HG02623 (cell line): ENCODE results near the gene HPDL.
"Not testable (repeated sequence)": the region's sequence is repeated elsewhere in the genome, so short reads cannot be mapped to it uniquely, and the experiment has no call there.

ENCODE experiments used
- ATAC-seq: cut with Tn5 transposase; IDR thresholded peaks from one replicate; pipeline ENCODE4 v1.9.1; 2021; ENCODE audit warnings: moderate library complexity; ENCODE audit not compliant: unreplicated experiment

The HPDL gene

GRCh38 chr1:45326627-45327623, at the start of gene HPDL:
Gene HPDL (plus strand): TSS chr1:45326895. CDS start chr1:45327149, 254 bp downstream.
- no peak for ATAC-seq

- no peak for ATAC-seq
These were observed 44.3 kb upstream of the HPDL start for GRCh38 chr1:45282351-45282750.

- not testable (repeated sequence) for ATAC-seq
These were observed 41.8 kb upstream of the HPDL start for GRCh38 chr1:45284858-45285257.

GRCh38 chr1:45286521-45286920, 40.2 kb upstream of the HPDL start:
- not testable (repeated sequence) for ATAC-seq

DNA sequence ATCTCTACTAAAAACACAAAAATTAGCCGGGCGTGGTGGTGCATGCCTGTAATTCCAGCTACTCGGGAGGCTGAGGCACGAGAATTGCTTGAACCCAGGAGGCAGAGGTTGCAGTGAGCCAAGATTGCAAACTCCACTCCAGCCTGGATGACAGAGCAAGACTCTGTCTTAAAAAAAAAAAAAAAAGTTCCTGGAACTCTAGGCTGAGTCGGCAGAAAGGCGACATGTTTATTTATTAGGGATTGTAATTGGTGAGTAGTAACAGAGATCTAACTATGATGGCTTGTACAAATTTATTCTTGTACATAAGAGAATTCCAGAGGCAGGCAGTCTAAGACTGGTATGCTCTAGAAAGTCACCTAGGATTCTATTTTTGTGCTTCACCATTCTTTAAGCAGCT, 35.7 kb upstream of the HPDL start:
- not testable (repeated sequence) for ATAC-seq

- no peak for ATAC-seq
These were observed 35.0 kb upstream of the HPDL start for GRCh38 chr1:45291716-45292115.

DNA sequence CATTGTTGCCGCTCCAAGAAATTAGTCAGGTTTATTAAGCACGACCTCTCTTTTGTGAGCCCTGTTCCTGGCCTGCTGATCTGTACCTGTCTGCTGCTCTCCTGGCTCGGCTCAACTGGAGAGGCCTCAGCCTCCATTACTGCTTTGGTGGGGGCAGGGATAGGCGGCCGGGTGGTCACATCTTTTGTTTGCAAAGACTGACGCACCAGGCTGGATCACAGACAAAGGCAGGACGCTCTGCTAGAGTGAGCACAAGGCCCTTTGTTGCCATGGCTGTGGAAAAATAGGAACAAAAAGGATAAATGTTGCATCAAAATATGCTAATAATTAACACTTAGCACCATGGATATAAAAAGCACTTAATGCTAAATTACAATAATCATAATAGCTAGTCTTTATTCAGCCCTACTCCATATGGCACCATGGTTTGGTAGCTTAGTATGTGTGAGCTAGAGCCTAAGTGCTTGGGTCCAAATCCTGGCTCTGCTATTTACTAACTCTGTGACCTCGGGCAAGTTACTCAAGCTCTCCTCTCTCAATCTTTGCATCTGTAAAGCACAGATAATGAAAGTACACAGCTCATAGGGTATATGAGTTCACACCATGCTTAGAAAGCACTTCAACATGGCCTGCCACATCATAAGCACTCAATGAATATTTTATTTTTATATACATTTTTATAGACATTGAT, 28.9 kb upstream of the HPDL start:
- no peak for ATAC-seq

- no peak for ATAC-seq
These were observed 27.4 kb upstream of the HPDL start for GRCh38 chr1:45299296-45299695.

DNA sequence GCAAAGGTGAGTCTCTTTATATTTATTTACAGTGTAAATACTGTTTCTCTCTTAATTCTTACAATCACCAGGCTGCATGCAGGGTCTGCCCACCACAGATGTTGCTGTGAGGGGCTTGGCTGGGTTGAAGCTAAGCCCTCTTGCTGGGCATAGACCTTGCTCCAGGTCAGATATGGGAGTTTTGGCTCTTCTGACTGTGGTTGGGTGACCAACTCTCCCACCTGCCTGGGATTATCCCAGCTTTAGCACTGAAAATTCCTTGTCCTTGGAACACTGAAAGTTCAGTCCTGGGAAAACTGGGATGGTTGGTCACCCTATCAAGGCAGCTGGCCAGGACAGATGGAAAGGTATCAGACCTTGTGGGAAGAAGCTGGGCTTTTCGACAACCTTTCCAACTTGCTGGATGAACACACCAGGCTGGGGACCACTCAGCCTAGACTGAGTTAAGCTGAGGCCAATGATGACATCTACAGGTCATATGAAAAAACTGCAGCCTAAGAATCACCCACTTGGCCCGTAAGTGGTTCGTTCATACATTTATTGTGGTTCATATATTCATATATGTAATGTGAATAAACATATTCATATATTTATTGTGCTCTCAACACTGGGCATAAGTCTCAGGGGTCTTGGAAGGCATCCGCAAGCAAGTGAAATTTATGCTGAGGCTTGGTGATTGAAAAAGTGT, 26.6 kb upstream of the HPDL start:
- no peak for ATAC-seq

DNA sequence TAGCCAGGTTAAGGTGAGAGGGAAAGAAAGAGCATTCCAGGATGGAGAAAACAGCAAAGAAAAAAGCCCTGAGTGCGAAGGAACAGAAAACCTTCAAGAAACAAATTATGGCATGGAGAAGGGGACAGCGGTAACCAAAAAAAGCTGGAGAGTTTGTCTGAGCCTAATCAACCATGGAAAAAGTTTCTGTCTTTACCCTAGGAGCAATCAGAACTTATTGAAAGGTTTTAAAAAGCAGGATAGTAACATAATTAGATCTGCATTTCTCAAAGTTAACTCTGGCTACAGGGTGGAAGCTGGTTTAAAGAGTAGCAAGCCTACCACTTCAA, 26.1 kb upstream of the HPDL start:
- ATAC-seq = no peak

DNA sequence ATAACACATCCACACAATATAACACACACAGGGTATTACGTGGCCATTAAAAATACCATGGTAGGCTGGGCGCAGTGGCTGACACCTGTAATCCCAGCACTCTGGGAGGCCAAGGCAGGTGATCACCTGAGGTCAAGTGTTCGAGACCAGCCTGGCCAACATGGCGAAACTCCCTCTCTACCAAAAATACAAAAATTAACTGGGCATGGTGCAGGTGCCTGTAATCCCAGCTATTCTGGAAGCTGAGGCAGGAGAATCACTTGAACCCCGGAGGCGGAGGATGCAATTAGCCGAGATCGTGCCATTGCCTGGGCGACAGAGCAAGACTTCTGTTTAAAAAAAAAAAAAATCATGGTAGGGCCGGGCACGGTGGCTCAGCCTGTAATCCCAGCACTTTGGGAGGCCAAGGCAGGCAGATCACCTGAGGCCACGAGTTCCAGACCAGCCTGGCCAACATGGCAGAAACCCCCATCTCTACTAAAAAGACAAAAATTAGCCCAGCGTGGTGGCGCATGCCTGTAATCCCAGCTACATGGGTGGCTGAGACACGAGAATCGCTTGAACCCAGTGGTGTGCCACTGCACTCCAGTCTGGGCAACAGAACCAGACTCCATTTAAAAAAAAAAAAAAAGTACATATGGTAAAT, 24.1 kb upstream of the HPDL start:
- ATAC-seq = no peak

- ATAC-seq = peak; percentile 74
These were observed 23.0 kb upstream of the HPDL start for GRCh38 chr1:45303520-45304310.

DNA sequence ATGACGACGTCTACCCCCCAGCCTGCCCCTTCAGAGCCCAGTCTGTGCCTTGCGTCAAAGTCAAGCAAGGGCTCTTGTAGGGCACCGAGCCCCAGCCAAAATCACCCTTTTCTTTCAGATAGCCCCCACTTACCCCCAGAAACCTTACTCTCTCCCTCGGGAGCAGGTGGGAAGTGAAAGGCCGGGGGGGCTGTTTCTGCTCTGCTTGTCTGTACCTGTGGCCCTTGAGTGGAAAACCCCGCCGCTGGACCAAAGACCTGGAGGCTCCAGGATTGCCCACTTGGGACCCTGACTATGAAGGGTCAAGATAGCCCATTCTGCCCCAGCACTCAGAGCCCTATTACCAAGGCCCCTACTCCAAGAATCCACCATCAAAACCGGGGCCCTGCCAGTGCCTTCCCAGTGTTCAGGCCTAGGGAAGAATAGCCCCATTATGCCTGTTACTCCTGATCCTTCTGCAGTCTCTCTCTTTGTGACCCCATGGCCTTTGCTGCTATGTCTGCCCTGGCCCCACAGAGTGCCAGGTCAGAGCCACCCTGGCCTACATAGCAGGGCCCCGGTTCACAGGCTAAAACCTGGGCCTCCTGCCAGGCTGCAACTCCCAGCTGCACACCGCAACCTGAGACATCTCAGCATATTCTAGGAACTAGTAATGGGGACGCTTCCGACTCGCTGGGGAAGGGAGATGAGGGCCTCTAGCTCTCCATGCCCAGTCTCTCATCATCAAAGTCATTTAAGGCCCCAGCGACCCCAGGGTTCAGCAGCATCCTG, 22.2 kb upstream of the HPDL start:
- ATAC-seq = no peak

DNA sequence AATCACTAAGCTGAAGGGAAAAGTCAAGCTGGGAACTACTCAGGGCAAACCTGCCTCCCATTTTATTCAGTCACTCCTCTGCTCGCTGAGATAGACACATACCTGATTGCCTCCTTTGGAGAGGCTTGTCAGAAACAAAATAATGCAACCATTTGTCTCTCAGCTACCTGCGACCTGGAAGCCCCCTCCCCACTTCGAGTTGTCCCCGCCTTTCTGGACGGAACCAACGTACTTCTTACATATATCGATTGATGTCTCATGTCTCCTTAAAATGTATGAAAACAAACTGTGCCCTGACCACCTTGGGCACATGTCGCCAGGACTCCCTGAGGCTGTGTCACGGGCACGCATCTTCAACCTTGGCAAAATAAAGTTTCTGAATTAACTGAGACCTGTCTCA, 21.5 kb upstream of the HPDL start:
- no peak for ATAC-seq

DNA sequence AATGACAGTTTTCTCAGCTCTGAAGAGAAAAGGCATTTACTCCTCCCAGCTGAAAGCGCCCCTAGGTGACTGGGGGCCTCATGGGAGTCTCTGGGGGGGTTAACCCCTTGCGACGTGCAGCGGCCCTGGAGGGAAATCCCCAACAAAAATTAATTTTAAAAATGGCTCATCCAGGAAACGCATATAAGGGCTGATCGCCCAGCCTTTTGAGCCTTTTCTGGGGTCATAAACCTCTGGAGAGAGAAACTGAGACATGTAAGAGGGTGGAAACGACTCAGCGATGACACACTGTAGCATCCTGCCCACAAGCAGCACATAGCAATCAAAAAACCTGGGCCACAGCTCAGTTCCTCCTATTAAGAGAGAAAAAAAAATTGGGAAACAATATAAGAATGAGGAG, 20.4 kb upstream of the HPDL start:
- no peak for ATAC-seq

DNA sequence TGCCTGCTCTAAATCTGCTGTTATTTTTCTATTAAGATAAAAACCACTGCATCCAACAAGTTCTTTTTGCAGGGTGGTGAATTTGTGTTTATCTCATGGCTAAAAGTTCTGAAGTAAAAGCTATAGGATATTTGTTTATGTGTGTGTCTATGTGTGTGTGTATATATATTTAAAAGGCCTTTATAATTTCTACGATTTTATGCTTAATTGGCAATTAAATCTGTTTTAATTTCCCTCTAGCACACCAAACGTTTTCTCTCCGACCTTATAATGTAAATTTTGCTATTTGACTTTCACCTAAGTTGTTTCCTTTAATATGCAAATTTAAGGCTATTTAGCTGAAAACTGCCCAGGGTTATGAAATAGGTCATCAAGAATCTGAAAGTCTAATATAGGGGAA, 19.8 kb upstream of the HPDL start:
- ATAC-seq = no peak

GRCh38 chr1:45314266-45314665, 12.4 kb upstream of the HPDL start:
- ATAC-seq = no peak

DNA sequence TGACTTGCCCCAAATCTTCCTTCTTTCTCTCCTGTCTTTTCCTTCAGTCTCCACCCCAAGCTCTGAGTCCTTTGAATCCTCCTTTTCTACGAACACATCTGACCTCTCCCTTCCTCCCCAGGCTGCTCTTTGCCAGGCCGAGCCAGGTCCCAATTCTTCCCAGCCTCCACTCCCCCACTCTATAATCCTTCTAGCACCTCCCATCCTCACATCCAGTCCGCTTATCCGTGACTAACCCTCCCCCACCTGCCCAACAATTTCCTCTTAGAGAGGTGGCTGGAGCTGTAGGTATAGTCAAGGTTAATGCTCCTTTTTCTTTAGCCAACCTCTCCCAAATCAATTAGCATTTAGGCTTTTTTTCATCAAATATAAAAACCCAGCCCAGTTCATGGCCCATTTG, 9.5 kb upstream of the HPDL start:
- no peak for ATAC-seq

DNA sequence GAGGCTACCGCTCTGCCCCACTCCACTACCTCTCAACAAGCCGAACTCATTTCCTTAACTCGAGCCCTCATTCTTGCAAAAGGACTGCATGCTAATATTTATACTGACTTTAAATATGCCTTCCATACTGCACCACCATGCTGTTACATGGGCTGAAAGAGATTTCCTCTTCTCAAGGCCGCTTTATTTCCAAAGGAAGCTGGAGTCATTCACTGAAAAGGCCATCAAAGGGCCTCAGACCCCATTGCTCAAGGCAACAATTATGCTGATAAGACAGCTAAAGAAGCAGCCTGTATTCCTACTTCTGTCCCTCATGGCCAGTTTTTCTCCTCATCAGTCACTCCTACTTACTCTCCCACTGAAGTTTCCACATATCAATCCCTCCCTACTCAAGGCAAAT, 6.9 kb upstream of the HPDL start:
- no peak for ATAC-seq

- ATAC-seq = no peak
These were observed 5.3 kb upstream of the HPDL start for GRCh38 chr1:45321444-45321843.
